GM04504 (cell line): ENCODE measurements around the gene HYAL2.
"Not testable (repeated sequence)": the region's sequence is repeated elsewhere in the genome, so short reads cannot be mapped to it uniquely, and the experiment has no call there.

Experiments
- DNase-seq: peaks from one replicate; pipeline ENCODE4 v3.0.0-alpha.2; 2012; ENCODE audit warnings: low read depth

HYAL2 gene

DNA sequence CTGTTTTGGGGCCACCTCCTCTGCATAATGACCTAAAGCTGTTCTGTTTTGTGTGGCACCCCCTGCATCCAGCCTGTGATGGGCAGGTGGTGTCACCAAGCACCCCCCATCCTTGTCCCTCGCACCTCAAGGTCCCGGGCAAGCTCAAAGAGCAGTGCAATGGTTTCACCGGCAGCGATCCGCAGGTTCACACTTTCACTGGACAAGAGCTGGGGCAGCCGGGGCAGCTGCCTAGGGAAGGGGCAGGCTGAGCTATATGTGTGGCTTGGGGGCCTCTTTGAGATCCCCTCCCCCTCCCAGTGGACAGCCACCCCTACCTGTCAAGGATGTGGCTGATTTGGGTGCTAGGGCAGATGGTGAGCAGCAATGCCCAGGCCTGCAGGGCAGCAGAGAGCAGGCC lies 33.4 kb downstream of the HYAL2 start:
- no peak for DNase-seq

DNA sequence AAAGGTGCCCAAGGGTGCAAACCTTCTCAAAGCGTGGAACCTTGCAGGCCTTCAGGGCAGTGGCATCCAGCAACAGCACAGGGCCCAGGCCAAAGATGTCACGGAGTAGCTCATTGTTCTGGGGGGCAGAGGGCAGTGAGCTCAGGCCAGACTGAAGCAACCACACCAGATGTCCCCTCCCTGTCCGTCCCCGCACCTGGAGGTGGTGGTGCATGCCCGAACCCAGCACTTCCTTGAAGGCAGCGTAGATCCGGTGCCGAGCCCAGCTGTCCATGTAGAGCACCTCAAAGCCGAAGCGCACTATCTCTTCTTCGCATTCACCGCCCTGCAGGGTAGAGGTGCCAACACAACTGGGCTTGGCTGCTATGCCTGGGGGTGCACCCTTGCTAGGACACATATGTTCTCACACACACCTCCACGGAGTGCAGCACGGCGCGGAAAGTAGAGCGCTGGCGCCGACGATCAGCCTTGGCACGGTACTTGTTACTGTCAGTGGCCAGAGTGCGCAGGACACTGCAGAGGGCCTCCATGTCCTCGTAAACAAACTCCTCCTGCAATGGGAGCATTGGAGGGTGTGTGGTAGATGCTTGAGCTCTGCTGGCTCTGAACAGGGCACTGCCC lies 34.0 kb downstream of the HYAL2 start:
- DNase-seq: no peak

DNA sequence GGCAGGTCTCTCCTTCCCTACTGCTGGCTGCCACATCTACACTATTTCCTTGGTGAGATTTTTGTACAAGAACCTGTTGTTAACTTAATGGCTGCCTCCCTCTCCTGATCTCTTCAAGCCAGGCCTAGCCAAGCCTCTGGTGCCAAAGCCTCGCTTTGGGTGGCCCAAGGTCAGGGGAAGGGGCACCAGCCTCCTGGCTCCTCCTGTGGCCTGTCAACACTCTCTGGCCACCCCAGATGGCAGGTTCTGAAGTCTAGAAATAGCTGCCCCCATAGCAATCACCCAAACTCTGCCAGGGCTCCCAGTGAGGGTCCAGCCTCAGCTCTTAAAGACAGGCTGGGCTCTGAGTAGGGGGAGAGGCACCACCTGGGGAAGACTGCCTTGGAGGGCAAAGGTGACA lies 35.3 kb downstream of the HYAL2 start:
- DNase-seq: no peak

DNA sequence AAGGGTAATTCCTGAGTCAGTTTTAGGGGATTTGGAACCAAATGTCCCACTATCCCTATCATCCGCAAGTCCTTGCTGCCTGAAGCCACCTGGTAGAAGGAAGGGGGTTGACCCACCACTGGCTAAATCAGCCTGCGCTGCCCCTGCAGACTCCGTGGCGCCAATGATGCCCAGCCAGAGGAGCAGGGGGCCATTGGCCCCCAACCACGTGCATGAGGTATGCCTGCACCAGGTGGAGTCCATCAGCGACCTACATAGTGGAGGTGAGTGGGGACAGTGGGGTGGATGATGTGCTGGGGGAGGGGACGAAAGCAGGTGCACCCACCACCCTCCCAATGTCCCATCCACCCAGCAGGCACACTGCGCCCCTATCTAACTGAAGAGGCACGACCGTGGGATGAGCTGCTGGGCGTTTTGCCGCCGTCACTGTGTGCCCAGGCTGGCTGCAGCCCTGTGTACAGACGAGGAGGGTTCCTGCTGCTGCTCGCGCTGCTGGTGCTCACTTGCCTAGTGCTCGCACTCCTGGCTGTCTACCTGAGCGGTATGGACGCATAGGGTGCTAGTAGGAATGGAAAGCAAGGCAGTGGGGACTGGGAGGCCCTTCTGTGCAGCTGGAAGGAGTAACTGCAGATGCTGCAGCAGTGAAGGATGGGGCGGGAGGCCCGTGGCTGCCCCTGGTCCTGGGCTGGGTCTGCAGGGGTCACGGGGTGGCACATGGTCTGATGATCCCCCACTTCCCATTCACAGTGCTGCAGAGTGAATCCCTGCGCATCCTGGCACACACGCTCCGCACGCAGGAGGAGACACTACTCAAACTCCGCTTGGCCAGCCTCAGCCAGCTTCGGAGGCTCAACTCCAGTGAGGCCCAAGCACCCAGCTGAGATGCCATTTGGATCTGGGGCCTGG lies 36.0 kb downstream of the HYAL2 start:
- no peak for DNase-seq

DNA sequence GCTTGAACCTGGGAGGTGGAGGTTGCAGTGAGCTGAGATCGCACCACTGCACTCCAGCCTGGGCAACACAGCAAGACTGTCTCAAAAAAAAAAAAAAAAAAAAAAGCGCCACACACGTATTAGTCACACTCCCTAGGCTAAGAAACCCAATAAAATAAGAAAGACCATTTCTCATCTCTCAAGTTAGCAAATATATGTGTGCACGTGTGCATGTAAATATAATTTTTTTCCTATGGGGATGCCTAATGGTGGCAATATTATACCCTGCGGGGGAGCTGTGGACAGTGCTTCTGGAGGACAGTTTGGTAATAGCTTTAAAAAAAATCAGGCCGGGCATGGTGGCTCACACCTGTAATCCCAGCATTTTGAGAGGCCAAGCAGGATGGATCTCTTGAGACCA lies 38.4 kb downstream of the HYAL2 start:
- not testable (repeated sequence) for DNase-seq

DNA sequence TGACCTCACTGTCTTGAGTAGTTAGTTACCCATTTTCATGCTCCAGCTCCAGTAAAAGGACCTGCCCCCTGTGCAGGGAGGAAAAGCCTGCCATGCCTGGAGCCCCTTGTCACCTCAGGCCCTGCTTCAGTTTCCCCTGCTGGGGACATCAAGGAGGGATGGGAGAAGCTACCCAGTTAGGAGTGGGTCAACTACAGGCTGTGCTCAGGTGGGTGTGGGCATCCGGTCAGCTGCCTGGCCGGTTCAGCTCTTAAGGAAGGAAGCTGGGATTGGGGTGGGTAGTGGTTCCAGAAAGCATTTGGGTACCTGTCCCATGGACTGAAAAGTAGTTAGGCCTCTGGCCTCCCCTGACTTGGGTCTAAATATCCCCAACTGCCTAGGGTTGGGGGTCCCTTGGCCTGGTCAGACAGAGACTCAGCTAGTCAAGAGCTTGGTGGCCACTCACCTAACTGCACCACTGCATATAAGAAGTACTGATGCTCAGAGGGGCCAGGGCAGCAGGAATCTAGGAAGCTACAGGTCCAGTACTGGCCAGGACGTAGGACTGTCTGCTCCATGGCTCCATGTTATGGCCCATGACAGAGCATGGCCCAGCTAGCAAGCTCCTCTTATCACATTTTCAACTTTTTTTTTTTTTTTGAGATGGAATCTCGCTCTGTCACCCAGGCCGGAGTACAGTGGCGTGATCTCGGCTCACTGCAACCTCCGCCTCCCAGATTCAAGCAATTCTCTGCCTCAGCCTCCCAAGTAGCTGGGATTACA lies 43.1 kb downstream of the HYAL2 start:
- DNase-seq: no peak

DNA sequence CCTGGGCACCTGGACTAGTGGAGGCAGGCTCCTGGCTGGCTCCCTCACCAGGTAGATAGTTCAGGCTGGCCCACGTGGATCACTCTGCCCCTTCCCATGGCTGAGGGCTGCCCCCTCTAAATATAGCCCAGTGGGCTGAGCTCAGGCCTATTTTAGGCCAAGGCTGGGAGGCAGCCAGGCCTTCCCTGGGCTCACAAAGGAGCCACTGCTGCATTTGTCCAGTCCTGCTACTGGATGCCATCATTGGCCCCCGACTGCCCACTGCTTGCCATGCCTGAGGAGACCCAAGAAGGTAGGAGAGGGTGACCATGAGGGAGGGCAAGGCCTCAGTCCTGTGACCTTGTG lies 43.7 kb downstream of the HYAL2 start, which contains the start of gene LSMEM2:
TSS of gene LSMEM2 (plus strand) at position 208 of the 345 bp plus-strand sequence. CDS start at position 235, 27 bp downstream.
- DNase-seq: no peak

DNA sequence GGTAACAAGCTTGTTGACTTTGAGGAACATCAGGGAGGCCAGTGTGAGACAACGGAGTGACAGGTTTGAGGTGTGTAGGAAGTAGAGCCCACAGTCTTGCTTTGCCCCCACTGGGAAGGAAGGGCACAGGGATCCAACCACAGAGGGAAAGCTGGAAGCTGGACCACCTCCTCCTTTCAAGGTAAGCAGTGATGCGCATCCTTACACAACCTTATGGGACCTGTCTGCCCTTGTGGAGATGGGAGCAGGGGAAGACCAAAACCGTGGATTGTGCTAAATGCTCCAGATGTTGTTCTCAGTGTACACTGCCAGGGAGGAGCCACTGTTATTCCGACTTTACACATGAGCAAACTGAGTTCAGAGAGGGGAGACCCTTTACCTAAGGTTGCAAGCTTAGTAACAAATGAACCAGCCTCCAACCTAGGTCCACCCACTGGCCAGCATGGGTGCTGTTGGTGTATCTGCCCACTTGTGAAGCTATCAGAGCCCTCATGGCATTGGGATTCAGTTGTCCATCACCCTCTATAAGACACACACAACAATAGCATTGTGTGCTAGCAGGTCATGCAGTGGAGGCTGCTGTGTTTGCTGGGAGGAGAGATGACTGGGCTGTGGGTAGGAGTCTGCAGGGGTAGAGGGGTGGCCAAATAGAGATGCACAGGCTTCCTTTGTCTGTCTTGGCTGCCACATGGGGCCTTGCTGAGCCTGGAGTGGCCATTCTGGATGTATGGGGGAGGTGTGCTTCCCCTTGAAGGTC lies 44.2 kb downstream of the HYAL2 start:
- no peak for DNase-seq

DNA sequence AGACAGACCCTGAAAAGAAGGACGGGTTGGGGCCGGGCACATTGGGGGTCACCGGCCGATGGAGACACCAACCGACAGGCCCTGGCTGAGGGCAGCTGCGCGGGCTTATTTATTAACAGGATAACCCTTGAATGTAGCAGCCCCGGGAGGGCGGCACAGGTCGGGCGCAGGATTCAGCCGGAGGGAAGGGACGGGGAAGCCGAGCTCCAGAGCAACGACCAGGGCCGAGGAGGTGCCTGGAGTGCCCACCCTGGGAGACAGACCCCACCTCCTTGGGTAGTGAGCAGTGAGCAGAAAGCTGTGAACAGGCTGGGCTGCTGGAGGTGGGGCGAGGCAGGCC lies 45.8 kb downstream of the HYAL2 start:
- no peak for DNase-seq

DNA sequence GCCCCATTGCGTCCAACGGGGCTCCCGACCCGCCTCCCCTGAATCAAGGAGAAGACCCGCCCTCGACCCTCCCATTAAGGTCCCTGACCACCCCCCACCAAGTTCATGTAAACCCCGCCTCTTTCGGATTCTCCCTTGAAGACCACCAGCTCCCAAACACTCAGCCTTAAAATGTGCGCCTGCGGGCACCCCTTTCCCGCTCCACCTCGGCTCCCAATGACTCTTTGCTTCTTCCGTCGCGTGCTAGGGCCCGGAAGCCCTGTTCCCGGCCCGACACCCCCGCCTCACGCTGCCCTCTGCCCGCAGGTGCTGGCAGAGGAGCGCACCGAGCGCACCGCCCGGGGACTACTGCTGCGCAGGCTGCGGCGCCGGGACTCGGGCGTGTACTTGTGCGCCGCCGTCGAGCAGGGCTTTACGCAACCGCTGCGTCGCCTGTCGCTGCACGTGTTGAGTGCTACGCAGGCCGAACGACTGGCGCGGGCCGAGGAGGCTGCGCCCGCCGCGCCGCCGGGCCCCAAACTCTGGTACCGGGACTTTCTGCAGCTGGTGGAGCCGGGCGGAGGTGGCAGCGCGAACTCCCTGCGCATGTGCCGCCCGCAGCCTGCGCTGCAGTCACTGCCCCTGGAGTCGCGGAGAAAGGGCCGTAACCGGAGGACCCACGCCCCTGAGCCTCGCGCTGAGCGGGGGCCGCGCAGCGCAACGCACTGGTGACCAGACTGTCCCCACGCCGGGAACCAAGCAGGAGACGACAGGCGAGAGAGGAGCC lies 46.4 kb downstream of the HYAL2 start:
- DNase-seq: no peak

DNA sequence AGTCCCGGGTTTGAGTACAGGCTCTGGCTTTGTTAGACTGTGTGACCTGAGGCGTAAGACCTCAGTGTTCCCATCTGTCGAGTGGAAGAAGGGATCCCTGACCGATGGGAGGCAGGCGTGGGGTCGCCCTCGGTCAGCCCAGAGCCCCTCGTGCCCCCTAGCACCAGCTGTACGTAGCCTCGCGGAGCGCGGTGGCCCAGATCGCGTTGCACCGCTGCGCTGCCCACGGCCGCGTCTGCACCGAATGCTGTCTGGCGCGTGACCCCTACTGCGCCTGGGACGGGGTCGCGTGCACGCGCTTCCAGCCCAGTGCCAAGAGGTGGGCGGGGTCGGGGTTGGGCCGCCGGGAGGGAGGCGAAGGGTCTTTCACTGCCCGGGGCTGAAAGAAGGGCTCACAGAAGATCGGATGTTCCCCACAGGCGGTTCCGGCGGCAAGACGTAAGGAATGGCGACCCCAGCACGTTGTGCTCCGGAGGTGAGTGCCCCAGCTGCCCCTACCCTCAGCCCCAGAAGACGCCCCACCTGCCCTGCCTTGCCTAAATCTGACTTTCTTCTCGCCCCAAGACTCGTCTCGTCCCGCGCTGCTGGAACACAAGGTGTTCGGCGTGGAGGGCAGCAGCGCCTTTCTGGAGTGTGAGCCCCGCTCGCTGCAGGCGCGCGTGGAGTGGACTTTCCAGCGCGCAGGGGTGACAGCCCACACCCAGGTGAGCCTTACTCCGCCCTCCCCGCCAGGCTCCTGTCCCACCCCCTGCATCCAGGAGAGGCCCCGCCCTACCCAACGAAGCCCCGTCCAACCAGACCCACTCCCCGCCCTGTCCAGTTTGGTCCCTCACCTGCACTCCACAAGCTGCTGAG lies 47.2 kb downstream of the HYAL2 start:
- DNase-seq: no peak

DNA sequence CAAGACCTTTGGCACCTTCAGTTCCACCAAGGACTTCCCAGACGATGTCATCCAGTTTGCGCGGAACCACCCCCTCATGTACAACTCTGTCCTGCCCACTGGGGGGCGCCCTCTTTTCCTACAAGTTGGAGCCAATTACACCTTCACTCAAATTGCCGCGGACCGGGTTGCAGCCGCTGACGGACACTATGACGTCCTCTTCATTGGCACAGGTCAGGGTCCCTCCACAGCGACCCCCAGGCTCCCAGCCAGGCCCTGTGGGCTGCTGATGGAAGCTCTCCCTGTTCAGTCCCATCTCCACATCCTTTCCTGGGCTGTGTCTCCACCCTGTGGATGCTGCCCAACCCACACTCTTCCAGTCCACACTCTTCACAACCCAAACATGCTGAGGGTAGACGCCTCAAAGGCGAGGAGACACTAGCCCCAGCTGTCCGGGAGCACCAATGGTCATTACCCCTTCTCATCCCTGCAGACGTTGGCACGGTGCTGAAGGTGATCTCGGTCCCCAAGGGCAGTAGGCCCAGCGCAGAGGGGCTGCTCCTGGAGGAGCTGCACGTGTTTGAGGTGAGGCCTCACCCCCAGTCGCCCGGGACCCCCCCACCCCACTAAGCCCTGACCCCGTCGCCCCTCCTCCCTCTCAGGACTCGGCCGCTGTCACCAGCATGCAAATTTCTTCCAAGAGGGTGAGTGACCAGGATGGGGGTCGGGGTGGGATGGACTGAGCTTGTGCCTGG lies 48.0 kb downstream of the HYAL2 start:
- DNase-seq: no peak

DNA sequence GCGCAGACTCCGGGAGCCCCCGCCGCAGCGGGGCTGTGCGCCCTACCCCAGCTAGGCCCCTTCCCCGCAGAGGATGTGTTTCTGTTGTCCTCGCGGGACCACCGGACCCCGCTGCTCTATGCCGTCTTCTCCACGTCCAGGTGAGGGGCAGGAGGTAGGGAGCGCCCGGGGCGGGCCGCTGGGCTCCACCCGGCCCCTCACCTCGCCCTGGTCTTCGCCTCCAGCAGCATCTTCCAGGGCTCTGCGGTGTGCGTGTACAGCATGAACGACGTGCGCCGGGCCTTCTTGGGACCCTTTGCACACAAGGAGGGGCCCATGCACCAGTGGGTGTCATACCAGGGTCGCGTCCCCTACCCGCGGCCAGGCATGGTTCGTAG lies 48.9 kb downstream of the HYAL2 start:
- DNase-seq: no peak

DNA sequence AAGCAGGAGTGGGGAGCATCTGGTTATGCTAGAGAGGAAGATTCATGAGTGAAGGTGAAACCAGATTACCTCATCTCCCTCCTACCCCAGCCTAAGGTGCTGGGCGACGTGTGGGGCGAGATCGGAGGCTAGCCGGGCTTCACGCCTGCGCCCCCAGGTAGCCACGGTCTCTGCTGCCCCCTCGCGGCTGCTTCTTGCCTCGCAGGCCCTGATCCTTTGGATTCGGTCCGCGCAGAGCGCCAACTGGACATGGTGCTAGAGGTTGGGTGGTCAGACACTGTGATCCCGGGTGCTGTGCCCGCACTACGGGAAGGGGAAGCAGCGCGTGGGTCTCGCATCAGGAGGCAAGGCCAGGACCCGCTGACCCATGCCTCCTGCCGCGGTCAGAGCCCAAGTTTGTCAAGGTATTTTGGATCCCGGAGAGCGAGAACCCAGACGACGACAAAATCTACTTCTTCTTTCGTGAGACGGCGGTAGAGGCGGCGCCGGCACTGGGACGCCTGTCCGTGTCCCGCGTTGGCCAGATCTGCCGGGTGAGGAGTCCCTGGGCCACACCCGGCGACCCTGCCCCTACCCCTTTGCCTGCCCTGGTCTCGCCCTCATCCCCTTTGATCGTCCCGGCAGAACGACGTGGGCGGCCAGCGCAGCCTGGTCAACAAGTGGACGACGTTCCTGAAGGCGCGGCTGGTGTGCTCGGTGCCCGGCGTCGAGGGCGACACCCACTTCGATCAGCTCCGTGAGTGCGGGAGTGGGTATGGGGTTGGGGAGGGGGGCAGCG lies 49.4 kb downstream of the HYAL2 start:
- no peak for DNase-seq

DNA sequence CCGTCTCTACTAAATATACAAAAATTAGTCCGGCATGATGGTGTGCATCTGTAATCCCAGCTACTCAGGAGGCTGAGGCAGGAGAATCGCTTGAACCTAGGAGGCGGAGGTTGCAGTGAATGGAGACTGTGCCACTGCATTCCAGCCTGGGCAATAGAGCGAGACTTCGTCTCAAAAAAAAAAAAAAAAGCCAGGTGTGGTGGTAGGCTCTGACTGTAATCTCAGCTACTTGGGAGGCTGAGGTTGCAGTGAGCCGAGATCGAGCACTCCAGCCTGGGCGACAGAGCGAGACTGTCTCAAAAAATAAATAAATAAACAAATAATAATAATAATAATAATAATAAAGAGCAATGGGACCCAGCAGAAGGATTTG lies 50.0 kb downstream of the HYAL2 start:
- not testable (repeated sequence) for DNase-seq

DNA sequence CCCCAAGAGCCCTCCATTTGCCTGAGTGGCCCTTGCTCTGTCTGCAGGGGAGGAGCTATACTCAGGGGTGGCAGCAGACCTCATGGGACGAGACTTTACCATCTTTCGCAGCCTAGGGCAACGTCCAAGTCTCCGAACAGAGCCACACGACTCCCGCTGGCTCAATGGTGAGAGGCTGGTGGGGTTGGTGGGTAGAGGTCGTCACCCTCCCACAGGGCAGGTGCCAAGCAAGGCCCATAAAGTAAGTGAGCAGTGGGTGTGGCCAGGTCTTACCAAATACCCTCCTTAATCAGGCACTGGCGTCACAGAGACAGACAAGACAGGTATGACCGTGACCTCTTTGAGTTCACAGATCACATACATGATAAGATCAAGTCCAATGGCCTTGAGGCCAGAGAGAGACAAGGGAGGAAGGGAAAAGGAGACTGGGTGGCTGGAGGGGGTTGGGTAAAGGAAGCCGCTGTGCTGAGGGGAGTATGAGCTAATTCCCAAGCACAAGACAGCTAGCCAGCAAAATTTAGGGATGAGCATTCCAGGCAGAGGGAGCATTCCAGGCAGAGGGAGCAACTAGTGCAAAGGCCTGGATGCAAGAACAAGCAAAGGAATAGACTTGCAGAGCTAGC lies 51.1 kb downstream of the HYAL2 start:
- no peak for DNase-seq

DNA sequence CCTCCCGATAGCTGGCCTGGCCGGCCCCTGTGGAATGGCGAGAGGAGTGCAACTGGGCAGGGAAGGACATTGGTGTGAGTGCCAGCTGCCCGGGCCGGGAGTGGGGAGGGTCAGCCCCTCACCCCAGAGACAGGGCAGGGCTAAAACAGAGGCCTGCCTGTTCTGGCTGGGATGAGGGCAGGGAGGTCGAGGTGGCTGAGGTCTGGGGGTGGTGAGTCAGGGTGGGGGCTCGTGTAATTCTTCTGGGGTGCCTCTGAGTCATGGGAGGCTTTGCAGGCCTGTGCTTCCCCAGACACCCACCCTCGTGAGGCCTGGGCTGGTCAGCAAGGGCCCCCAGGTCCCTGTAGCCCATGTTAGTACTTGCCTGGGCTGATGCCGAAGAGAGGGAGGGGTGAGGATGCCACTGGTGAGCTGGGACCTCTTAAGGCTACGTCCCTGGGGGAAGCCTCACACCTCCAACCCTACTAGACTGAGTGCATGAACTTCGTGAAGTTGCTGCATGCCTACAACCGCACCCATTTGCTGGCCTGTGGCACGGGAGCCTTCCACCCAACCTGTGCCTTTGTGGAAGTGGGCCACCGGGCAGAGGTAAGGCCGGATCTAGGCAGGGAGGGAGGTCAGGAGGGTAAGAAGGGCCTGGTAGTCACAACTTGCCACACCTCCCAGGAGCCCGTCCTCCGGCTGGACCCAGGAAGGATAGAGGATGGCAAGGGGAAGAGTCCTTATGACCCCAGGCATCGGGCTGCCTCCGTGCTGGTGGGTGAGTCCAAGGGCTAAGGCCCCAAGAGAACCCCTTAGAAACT lies 51.9 kb downstream of the HYAL2 start:
- no peak for DNase-seq

DNA sequence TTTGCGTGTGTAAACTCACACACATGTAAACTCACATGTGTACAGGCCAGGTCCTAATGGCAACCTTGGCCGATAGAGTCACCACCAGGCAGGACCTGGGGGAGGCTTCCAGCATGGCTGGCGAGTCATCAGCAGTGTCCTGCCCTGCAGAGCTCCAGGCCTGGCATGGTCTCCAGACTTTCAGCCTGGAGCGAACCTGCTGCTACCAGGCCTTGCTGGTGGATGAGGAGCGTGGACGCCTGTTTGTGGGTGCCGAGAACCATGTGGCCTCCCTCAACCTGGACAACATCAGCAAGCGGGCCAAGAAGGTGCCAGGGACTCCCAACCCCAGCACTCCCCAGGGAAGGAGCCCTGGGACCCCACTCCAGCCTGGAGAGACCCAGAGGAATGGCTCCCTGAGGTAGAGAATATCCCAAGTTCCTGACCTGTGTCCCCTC lies 52.5 kb downstream of the HYAL2 start:
- DNase-seq: no peak
